Uterus (tissue), 4 donors: ENCODE data around the gene TRIP4. TPM values are rescaled to one million over a fixed set of nuclear protein-coding genes. Genes with fewer than 3 reads are reported as not detected.
"Not testable (repeated sequence)": the region's sequence is repeated elsewhere in the genome, so short reads cannot be mapped to it uniquely, and the experiment has no call there.

Source experiments
- DNase-seq, 2 donors: peaks; one replicate each; pipeline ENCODE4 v3.0.0-alpha.2; 2019 to 2020
- H3K27ac ChIP-seq, 2 donors: fragments of 200-600 bp; sonication (generic); 1 replicate in 1 of 2; 2 replicates in 1 of 2; pipeline ENCODE4 v1.5.1; 2016 to 2018
- H3K27me3 ChIP-seq, 2 donors: fragments of 200-600 bp; sonication (generic); one replicate each; pipeline ENCODE4 v1.5.1; 2018 to 2019; ENCODE audit warnings: control low read depth in 1 of 2
- H3K36me3 ChIP-seq, 2 donors: fragments of 200-600 bp; sonication (generic); one replicate each; pipeline ENCODE4 v1.5.1; 2019; ENCODE audit warnings: control low read depth in 1 of 2
- H3K4me1 ChIP-seq, 2 donors: fragments of 200-600 bp; sonication (generic); one replicate each; pipeline ENCODE4 v1.5.1; 2018 to 2019; ENCODE audit warnings: control low read depth in 1 of 2
- H3K4me3 ChIP-seq, 2 donors: fragments of 200-600 bp; sonication (generic); 1 replicate in 1 of 2; 2 replicates in 1 of 2; pipeline ENCODE4 v1.5.1; 2018 to 2019; ENCODE audit warnings: mild to moderate bottlenecking in 1 of 2
- H3K9me3 ChIP-seq, 2 donors: fragments of 200-600 bp; sonication (generic); one replicate each; pipeline ENCODE4 v1.5.1; 2019; ENCODE audit warnings: control low read depth in 1 of 2
- CTCF ChIP-seq, 4 experiments: fragments of 200-600 bp in 2 of 4; fragments of 450-650 bp in 2 of 4; sonication (generic) in 2 of 4; IDR thresholded peaks; one replicate each; pipeline ENCODE4 v1.5.1; 2016 to 2019; ENCODE audit warnings: antibody characterized with exemption in 4 of 4, mild to moderate bottlenecking in 2 of 4, moderate library complexity in 1 of 4
- POLR2A ChIP-seq, 2 donors: fragments of 450-650 bp; IDR thresholded peaks; one replicate each; pipeline ENCODE4 v1.6.1; 2016; ENCODE audit warnings: antibody characterized with exemption in 2 of 2, mild to moderate bottlenecking in 1 of 2, moderate library complexity in 1 of 2
- intact Hi-C: fragments of 100-400 bp; cut with DNase I; formaldehyde crosslinking; loops from one replicate; pipeline ENCODE4 v1.15.1; 2023; ENCODE audit warnings: low total_unique reads
- total RNA-seq, 4 donors: library from RNA; depleted of rRNA in 3 of 4; stranded (reverse); fragments of >200 nt in 3 of 4; gene quantifications; one replicate each; pipeline versions ENCODE4 v1.1.0 to v1.2.4, GENCODE V29; 2014 to 2023
- donor health status: DM: yes; HTN: yes; CAD: no.

The TRIP4 gene
- total RNA-seq, 4 donors from 2014 or later: 1.2 to 24.1 (median 20.3) TPM

DNA sequence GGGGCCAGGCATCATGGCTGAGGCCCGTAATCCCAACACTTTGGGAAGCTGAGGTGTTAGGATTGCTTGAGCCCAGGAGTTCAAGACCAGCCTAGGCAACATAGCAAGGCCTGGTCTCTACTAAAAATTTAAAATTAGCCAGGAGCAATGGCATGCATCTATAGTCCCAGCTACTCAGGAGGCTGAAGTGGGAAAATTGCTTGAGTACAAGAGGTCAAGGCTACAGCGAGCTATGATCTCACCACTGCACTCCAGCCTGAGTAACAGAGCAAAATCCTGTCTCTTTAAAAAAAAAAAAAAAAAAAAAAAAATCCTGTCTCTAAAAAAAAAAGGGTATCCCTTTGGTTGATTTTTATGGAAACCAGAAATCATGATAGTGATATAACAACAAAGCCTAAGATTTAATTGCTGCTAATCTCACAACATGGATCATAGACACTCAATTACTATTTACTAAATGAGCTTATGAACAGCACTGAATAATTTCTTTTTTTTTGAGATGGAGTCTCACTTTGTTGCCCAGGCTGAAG, 18.5 kb upstream of the TRIP4 start:
- no peak overlapping the region for H3K4me3 ChIP-seq
- H3K4me1 ChIP-seq: no peaks in the 10 kb centered on the region
- no peaks in the 10 kb centered on the region for H3K27me3 ChIP-seq
- TF ChIP-seq POLR2A (IDR thresholded peaks at IDR 0.05) (no peak), CTCF (IDR thresholded peaks at IDR 0.05) (no peak)
- DNase-seq: no peak
- no peaks in the 10 kb centered on the region for H3K36me3 ChIP-seq
- no peaks in the 10 kb centered on the region for H3K9me3 ChIP-seq
- H3K27ac ChIP-seq: no peak overlapping the region
- intact Hi-C loops: no loop called here

- intact Hi-C loops, H3K27me3 ChIP-seq, H3K4me3 ChIP-seq, H3K27ac ChIP-seq, DNase-seq, H3K4me1 ChIP-seq, H3K36me3 ChIP-seq, H3K9me3 ChIP-seq: not testable (repeated sequence)
Observed at GRCh38 chr15:64371383-64371782, 16.3 kb upstream of the TRIP4 start.

DNA sequence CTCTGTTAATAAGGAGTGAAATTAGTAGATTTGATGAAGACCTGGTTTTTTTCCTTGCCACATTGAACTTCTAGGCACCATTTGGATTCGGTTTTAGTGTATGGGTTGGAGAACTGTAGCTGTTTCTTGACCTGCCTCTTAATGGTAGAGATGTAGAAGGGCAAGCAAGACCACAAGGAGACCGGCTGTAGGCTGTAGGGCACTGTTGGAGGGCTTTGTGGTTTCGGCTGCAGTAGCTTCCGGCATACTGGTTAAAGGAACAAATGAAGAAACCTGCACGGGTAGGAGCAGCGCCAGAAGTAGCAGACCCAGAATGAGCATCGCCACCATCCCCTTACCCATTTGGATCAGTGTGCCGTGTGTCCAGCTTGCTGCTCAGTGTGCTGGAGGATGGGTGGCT, 14.3 kb upstream of the TRIP4 start:
- intact Hi-C loops: no loop called here
- Histone ChIP-seq H3K4me3 (no peak overlapping the region), H3K4me1 (no peaks in the 10 kb centered on the region), H3K27ac (no peak overlapping the region), H3K27me3 (no peaks in the 10 kb centered on the region), H3K36me3 (no peaks in the 10 kb centered on the region), H3K9me3 (no peaks in the 10 kb centered on the region)
- TF ChIP-seq POLR2A (IDR thresholded peaks at IDR 0.05) (no peak), CTCF (IDR thresholded peaks at IDR 0.05) (no peak)
- no peak for DNase-seq

DNA sequence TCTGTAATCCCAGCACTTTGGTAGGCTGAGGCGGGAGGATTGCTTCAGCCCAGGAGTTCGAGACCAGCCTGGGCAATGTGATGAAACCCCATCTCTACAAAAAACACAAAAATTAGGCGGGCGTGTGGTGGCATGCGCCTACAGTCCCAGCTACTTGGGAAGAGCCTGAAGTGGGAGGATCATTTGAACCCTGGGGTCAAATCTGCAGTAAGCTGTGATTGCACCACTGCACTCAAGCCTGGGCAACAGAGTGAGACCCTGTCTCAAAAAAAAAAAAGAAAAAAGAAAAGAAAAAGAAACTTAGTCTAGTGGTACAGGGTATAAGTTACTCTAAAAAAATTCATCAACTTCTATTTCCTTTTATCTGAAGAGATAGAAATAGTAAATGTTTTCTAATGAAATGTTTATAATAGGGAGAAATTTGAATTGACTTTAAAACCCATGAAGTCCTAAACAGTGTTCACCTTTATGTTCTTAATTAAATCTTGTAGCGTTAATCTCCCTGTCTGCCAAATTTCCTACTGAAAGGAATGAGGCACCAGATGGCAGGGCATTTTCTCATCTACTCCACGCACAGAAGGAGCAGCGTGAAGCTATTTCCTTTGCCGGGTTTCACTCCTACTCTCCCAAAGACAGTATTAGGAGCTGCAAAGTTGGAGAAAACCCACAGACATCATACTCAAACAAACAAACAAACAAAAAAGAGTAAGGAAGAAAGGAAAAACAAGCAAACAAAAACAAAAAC, 8.2 kb upstream of the TRIP4 start:
- Histone ChIP-seq H3K36me3 (no peaks in the 10 kb centered on the region), H3K27me3 (no peaks in the 10 kb centered on the region), H3K27ac (no peak overlapping the region), H3K4me1 (no peaks in the 10 kb centered on the region), H3K4me3 (no peak overlapping the region), H3K9me3 (no peaks in the 10 kb centered on the region)
- TF ChIP-seq CTCF (IDR thresholded peaks at IDR 0.05): no peak
- no peak for TF ChIP-seq POLR2A (IDR thresholded peaks at IDR 0.05)
- intact Hi-C loops: no loop called here
- no peak for DNase-seq

- H3K4me1 ChIP-seq, H3K36me3 ChIP-seq, H3K4me3 ChIP-seq, H3K27ac ChIP-seq, intact Hi-C loops, DNase-seq, H3K27me3 ChIP-seq, H3K9me3 ChIP-seq: not testable (repeated sequence)
Observed at GRCh38 chr15:64380130-64380870, 7.3 kb upstream of the TRIP4 start.
